Retina (tissue), 1 donor: ENCODE results near the gene LY6G6F.

Experiments used
- DNase-seq: peaks from one replicate; pipeline ENCODE4 v3.0.0-alpha.2; 2016

LY6G6F gene

DNA sequence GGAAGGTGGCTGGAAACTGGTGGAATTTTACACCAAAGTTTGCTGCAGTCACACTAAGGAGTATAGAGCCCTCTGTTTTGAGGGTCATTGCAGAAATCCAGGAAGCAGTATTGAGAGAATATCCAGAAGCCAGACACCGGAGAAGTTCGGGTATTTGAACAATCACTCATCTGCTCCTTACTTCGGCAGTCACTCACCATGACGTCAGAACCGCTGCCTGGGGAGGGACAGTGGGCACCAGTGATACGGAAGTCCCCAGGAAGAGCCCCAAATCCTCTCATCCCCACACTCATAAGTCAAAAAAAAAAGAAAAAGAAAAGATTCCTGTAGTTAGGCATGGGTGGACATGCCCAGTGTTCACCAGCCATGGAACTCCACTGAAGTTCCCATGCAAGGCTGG is 29.8 kb upstream of the LY6G6F start:
- no peak for DNase-seq

DNA sequence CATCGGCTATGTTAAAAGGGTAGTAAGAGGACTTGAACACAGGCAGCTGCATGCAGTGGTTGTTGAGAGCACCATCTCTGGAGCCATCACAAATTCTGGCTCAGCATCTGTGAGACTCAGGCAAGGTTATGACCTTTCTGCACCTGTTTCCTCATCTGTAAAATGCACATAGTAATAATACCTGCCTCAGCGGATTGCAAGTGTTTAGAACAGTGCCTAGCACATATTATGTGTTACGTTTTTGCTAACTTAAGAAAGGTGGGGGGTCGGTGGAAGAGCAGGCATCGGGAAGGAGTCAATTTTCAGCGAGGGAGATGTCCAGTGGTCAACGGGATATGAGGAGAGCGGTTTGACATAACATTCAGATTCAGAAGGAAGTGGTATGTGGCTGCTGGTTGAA is 28.7 kb upstream of the LY6G6F start:
- no peak for DNase-seq

DNA sequence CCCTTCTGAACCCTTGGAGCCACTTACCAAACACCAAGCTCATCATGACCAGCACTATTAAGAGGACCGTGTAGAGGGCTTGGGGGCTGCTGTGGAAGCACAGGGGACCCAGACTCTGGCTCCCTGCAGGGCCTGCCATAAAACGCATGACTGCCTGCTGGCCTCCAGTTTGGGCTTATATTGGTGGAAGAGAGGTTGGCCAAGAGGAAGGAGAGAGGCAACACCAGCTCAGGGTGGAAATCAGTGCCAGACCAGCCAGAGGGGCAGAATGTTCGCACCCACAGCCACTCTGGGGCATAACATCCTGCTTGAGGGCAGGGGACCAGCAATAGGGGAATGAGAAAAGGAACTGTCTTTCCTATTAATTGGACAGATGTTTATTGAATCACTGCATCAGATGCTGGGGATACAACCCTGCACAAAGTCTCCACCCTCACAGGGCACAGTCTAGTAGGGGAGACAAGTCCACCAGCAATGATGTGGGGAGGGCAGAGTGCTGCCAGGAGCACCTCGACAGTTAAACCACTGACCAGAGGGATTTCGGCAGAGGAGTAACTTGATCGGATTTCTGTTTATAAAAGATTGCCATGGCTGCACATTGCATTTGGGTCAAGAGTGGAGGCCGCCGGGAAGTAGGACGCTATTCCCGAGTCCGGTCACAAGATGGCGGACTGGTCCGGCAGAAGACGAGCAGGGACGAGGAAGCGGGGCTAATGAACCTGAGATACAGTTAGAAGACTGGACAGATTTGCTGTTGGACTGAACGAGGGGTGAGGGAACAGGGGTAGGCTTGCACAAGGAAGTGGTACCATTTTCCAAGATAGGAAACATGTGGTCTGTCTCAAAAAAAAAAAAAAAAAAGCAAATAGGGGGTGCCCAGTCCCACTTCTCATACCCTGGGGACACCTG is 26.2 kb upstream of the LY6G6F start, which contains the start of gene LY6G5C:
TSS of gene LY6G5C (minus strand) at position 842 of the 909 bp plus-strand sequence. CDS start at position 148, 694 bp downstream.
- DNase-seq = peak; percentile 92

DNA sequence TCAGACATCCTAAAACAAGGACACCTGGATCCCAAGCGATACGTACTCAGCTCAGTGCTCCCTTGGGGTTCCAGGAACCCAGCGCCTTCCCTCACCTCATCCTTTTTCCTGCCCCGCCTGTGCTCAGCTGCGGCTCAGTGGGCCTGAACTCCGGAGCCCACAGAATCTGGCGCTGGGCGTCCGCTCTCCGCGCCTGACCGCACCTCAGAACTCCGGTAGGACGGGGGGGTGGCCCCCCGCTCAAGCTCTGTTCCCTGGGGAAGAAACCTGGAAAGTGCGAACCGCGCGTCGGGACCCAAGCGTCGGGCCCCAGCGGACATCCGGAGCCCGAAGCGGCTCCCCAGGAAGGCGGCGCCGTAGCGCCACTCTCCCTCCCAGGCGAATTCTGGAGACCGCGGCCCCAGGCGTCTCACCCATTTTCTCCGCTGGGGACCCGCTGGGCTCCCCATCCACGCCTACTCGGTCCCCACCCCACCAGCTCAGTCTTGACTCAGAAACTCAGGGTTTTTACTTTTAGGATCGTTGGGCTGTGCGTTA is 25.5 kb upstream of the LY6G6F start:
- peak; percentile 75 for DNase-seq

DNA sequence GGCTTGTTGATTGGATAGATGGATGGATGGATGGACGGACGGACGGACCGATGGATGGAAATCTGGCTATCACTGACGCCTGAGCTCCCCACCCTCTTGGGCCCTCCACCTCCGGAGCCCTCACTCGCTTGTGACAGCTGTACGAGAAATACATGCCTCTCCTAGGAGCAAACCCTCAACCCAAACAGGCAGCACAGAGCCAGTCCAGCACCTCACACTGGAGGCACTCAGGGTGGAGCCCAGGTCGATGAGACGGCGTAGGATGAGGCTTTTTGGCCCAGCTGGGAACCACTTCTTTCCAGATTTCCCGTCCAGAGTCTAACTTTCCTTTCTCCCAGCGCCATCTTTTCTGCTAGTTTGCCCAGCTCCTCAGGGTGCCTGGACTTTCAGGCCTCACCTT is 23.1 kb upstream of the LY6G6F start:
- no peak for DNase-seq

DNA sequence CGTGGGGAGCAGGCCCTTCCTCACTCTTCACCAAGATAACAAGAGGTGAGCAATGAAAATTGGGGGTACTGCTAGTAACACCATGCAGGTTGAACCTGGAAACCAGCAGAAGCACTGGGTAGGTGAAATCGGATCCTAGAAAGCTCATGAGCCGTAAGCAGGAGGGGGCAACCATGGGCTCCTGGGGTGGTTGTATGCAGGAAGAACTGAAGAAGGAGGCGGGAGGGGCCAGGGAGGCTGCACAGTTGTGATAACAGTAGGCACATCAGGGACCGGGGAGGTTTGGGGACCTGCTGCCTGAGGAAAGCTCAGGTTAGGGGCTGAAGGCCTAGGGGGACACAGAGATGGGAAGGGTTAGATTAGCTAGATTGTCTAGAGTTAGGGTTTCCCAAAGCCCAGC is 20.2 kb upstream of the LY6G6F start:
- DNase-seq = no peak

DNA sequence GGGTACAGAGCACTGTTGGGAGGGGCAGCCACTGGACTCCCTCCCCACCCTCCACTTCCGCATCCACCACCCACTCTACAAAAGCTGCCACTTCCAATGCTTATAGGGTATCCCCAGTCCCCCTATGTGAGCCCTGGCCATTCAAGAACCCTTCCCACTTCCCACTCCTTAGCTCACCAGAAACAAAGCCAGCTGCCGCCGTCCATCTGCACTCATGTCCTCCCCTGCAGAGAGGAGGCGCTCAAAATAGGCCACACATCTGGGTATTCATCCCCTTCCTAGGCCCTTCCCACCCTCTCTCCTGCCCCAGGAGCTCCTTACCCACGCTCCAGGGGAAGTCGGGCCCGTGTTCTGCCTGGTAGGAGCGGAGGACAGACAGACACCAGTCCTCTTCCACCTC is 19.3 kb upstream of the LY6G6F start:
- DNase-seq = no peak

DNA sequence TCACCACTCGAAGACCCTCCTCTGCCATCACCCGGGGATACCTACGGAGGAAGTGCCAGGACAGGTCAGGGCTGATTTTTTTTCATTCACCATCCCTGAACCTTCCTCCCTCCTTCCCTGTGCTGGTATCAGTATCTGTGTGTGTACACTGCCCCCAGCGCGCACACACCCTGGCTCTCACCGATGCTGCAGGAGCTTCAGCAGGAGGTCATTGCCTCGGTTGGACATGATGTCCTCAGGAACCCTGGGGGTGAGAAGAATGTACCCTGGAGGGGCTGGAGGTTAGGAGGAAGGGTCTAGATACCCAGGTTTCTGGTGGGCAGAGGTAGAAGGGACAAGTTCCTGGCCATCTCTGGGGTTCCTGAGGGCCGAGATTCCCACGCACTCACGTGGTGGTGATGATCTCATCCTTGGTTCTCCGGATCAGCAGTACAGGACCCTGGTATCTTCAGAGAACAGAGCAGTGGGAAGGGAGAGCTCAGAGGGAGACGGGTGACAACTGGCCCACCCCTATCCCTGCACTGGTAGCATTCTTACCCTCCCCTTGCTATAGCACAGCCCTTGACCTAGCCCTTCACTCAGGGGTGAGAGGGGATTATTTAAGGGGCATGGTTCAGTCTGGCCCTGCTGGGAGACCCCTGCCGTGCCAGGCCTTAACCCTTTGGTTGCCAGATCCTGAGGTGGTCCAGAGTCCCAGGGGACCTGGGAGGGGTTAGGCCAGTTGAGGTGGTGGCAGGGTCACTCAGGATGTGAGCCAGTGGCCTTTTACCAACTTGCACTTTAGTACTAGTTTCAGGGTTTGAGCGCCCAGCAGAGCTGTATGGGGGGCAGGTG is 18.6 kb upstream of the LY6G6F start:
- no peak for DNase-seq

DNA sequence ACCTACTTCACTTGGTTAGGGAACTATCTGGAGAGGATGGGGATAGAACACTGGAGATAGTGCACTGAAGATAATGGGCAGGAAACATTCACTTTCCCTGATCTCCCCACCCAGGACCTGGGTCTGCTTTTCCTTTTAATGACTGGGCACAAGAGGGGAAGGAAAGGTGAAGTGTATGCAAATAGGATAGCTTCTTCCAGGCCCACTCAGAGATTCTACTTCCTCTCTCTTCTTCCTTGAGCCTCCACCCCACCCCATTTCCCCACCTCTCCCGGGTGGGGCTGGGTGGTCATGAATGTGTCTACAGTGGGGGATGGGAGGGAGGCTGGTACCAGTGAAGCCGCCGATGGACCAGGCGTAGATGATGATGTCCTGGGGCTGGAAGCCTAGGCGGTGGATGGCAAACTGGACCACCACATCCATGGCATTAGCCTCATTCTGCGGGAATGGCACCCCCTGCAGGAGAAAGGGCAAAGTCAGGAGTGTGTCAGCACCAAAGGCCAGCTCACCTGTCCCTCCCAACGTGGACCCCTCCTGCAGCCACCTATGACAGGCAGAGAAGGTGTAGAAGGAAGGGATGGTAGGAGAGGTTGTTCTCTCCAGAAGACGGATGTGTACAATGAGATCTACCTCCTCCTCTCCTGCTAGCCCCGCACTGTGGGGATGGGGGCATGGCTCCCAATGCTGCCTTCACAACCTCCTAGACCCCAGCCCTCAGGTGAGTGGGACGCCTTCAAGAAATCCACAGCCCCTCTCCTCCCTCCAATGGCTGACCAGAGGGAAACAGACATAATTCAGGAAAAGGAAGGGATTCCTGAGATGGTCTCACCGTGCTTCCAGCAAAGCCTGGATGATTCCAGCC is 17.2 kb upstream of the LY6G6F start:
- DNase-seq = no peak

DNA sequence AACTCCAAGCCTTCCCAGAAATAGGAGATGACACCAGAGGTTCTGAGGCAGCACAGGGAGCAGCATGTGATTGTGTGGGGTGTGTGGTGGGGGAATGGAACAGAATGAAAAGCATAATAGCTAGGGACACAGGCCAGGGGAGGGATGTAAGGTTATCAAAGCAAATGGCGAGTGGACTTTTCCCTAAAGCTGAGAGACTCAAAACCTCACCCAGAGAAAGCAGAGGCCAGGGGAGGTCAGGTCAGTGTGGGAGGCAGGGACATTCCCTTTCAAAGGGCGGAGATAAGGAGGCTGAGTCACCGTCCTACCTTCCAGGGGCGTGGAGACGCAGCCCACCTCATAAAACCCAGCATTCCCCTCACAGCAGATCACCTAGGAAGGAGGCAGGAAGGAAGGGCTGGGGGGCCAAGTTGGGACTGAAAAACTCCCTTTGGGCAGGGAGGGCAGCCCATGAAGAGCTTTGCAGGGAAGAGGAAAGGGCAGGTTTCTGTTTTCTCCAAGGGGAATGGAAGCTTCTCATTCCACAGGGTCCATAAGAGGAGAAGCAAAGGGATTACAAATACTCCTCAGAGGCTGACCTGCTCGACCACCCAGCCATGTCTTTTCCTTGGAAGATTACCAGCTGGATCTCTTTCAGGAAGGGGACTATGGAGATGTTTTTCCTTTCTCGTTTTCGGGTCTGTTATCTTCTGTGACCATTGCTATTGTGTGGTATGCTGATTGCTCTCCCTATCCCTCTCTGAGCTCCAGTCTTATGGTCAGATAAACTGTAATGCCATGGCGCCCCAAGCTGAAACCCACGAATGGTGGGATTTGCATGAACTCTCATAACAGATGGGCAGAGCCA is 16.2 kb upstream of the LY6G6F start:
- DNase-seq = no peak

DNA sequence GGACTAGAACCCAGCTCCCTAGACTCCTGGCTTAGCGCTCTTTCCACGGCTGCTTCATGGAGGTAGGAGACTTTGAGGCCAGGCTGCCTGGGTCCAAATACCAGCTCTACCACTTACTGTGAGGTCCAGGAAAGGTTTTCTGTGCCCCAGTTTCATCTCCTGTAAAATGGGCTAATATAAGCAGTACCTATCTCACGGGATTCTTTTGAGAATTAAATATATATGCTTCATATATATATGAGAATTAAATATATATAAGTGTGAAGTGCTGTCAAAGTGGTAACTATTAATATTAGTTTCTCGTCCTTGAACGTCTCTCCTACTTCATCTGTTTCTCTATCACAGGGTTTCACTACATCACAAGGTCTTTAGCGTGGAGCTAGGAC is 15.6 kb upstream of the LY6G6F start:
- no peak for DNase-seq

DNA sequence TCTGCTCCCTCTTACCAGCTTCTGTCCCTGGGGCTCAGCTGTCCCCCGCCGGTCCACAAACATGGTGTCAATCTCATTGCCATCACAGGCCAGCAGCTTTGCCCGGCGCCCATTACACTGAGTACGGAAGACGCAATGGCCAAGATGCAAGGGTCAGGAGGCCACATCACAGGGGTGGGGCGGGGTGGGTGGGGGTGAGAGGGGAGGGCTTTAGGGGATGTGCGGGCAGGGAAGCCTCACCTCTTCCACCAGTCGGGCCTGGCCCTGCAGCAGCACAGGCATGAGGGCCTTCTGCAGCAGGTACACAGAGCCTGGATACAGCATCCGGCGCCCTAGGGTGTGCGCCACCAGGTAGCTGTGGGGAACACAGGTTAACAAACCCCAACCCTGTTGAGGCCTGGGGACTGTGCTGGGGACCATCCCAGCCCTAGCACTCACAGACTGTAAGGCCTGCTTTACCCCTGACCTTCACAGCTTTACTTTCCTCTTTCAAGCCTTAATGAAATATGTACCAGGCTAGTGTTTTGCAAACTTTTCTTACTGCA is 15.0 kb upstream of the LY6G6F start:
- no peak for DNase-seq

DNA sequence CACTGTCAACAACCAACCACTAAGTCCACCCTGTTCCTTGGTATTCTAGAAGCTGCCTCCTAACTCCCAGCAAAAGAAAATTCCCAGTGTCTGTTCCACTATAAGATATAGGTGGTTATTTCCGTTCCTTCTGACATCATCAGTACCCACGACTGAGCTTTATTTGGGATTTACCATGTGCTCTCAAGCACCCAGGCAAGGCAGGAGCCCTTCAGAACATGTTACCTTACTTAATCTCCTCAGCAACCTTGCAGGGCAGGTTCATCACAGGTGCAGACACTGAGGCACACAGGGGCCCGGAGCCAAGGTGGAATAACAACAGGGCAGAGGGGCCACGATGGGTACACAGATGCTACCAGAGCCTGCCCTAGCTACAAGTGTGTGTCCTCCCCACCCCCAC is 14.3 kb upstream of the LY6G6F start:
- no peak for DNase-seq

DNA sequence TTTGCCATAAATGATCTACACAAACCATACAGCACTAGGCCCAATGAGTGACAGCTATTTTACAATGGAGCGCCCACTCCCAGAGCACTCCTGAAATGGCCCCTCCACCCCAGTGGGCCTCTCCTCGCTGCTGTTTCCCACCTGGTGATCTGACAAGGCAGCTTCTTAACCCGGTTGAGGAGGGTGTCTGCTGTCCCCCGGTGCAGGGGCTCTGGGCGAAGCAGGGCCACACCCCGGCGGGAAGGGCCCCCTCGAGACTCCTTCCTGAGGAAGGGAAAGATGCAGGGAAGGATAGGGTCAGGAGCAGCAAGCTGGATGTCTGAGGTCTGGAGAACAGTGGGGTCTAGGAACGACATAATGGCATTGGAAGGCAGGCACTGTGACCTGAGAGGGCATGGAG is 13.8 kb upstream of the LY6G6F start:
- no peak for DNase-seq

DNA sequence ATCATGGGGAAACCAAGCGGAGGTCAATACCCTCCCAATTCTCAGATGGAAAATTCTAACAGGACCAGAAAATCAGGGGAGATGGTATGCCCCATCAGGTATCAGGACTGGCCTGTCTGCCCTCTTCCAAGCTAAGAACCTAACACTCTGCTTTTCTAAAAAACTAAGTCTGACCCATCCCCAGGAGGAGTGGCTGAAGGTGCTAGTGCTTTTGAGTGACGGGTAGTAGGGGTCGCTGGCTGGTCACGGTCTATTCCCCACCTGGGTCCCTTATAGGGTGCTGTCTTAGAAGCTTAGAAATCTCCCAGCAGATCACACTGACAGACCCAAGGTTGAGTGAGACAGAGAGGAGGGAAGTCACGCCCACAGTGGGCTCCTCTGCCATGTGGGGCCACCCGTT is 13.1 kb upstream of the LY6G6F start:
- no peak for DNase-seq

DNA sequence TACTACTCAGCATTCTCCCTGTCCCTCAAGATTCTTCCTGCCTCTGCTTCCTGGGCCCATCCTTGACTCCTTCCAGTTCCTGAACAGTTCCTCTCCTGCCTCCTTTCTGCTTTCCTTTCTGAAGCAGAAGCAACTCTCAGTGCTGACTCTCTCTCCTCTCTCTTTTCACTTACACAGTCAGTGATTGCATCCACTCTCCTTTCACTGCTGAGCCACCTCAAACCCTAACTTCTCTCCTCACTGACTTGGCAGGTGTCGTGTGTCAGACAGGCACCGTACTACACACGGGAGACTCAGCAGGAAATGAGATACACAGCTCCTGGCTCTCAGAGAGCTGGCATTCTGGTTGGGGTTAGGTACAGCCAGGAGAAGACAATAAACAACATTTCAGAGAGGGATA is 9.1 kb upstream of the LY6G6F start:
- no peak for DNase-seq

DNA sequence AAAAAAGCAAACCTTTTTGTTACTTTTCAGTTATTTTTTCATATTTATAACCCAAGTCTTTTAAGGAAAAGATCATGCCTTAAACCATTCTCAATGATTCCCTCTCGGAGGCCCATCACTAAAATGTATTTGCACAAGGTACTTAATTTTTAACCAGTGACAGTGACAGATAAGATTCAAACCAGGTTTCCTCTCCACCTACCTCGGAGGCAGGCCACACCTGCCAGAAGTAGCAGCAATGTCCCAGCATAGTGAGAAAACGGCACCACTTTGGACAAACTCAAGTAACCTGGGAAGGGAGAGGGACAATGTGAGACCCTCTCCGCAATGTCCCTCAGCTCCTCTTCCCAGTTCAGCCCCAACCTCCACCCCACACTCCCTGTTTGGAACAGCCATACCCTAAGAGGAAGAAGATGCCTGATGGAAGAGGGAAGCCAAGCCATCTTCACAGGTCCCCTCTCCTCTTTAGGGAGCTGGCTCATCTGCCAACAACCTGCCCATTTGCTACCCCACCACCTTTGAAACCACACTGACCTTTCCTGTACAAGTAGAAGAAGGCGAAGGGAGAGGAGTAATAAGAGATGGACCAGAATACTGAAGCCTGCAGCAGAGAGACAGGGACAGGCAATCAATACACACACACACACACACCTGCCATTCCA is 5.8 kb upstream of the LY6G6F start:
- DNase-seq = no peak

DNA sequence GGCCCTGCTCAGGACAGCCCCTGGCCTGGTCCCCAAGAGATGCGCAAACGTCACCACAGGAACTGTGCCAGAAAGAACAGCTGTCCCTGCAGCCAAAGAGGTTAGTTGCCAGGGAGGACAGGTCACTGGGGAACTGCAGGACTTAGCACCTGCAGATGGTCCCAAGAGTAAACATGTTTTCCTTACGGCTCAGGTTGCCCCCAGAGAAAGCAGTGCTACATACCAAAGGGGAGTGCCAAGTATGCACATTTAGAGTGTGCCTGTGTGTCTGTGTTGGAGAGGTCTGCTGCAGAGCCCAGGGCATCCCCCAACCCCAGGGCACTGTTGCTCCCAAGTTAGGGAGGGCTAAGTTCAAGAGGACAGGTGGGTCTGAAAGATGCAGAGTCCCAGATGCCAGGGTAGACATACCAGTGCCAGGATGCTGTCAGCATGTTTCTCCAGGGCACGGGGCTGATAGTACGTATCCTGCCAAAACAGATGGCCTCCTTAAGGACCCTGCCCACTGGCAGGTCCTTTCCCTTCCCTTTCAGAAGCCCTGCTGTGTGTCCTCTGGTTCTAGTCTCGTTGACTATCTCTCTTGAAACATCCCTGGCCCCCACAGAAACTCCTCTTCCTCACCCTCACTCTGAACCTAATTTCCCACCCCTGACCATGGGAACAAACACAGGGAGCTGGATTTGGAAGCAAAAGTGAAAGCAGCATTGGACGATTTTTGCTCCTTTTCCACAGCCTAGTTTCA is 4.8 kb upstream of the LY6G6F start:
- DNase-seq = no peak

DNA sequence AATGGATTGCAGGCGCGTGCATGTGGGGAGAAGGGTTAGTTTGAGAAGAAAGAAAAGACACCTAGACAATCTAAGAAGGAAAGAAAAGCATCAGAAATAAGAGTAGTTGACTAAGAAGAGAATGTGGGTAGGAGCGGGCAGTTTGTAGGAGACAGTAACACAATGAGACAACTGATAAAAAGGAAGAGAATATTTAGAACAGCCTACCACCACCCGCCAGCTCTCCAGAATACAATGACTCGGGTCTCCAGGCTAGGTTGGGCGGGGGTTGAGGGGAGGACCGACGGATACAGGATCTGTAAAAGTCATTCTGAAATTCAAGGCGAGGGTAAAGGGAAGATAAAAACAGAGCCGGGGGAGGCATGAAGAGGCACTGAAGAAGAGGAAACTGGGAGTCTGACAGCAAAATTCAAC is 4.3 kb upstream of the LY6G6F start:
- DNase-seq = no peak
